CD4-positive, alpha-beta T cell treated with Interleukin-1 beta for 1 hour (primary cell): ENCODE data around the gene PFDN2.
A peak's percentile ranks its signal among the peaks of the same experiment; 100 is the strongest.

Experiments used
- DNase-seq, 2 donors: peaks; one replicate each; pipeline ENCODE4 v3.0.0-alpha.2; 2020 to 2022

Gene PFDN2

GRCh38 chr1:161117759-161118581 lies at the start of gene PFDN2, which contains the start of gene NIT1:
Gene PFDN2 (minus strand): TSS chr1:161118037. CDS start chr1:161118026, 11 bp downstream.
Gene NIT1 (plus strand): TSS chr1:161118105. CDS start chr1:161118177, 72 bp downstream.
- DNase-seq, result peak; percentile 84

GRCh38 chr1:161166669-161167548 lies 49.1 kb upstream of the PFDN2 start:
- DNase-seq, result no peak

GRCh38 chr1:161165742-161166668 lies 48.2 kb upstream of the PFDN2 start, which contains the start of gene PPOX:
Gene PPOX (plus strand): TSS chr1:161166426. CDS start chr1:161166848, 422 bp downstream.
- peak; percentile 95 to 96 for DNase-seq

GRCh38 chr1:161164901-161165610 lies 47.2 kb upstream of the PFDN2 start:
- no peak for DNase-seq

- no peak for DNase-seq
These were observed 46.0 kb upstream of the PFDN2 start for GRCh38 chr1:161163793-161164192.

- no peak for DNase-seq
These were observed 45.0 kb upstream of the PFDN2 start for GRCh38 chr1:161162806-161163205.

- DNase-seq, result no peak
These were observed 44.2 kb upstream of the PFDN2 start for GRCh38 chr1:161162052-161162451.

GRCh38 chr1:161161652-161162051 lies 43.8 kb upstream of the PFDN2 start:
- no peak for DNase-seq

- DNase-seq, result no peak
These were observed 42.9 kb upstream of the PFDN2 start for GRCh38 chr1:161160671-161161145.

GRCh38 chr1:161159913-161160243 lies 42.0 kb upstream of the PFDN2 start:
- DNase-seq, result no peak

GRCh38 chr1:161159087-161159912 lies 41.5 kb upstream of the PFDN2 start, which contains the start of gene USP21:
Gene USP21 (plus strand): TSS chr1:161159500. CDS start chr1:161160641, 1,141 bp downstream.
- peak; percentile 91 to 94 for DNase-seq

GRCh38 chr1:161158316-161159010 lies 40.6 kb upstream of the PFDN2 start:
- DNase-seq, result no peak

GRCh38 chr1:161157867-161158266 lies 40.0 kb upstream of the PFDN2 start:
- no peak for DNase-seq

GRCh38 chr1:161153682-161154337 lies 36.0 kb upstream of the PFDN2 start, which contains the start of gene UFC1:
Gene UFC1 (plus strand): TSS chr1:161153978. CDS start chr1:161153998, 20 bp downstream.
- peak; percentile 90 for DNase-seq

- DNase-seq, result no peak
These were observed 35.3 kb upstream of the PFDN2 start for GRCh38 chr1:161153176-161153575.

GRCh38 chr1:161145832-161146231 lies 28.0 kb upstream of the PFDN2 start:
- DNase-seq, result no peak

- no peak for DNase-seq
These were observed 23.0 kb upstream of the PFDN2 start for GRCh38 chr1:161140755-161141400.

GRCh38 chr1:161139766-161140165 lies 21.9 kb upstream of the PFDN2 start:
- peak; percentile 32 to 67 for DNase-seq

- no peak for DNase-seq
These were observed 20.6 kb upstream of the PFDN2 start for GRCh38 chr1:161138431-161138830.
